ENCODE results near the gene SERPINA6.
"Not testable (repeated sequence)": the region's sequence is repeated elsewhere in the genome, so short reads cannot be mapped to it uniquely, and the experiment has no call there.

SERPINA6 gene

DNA sequence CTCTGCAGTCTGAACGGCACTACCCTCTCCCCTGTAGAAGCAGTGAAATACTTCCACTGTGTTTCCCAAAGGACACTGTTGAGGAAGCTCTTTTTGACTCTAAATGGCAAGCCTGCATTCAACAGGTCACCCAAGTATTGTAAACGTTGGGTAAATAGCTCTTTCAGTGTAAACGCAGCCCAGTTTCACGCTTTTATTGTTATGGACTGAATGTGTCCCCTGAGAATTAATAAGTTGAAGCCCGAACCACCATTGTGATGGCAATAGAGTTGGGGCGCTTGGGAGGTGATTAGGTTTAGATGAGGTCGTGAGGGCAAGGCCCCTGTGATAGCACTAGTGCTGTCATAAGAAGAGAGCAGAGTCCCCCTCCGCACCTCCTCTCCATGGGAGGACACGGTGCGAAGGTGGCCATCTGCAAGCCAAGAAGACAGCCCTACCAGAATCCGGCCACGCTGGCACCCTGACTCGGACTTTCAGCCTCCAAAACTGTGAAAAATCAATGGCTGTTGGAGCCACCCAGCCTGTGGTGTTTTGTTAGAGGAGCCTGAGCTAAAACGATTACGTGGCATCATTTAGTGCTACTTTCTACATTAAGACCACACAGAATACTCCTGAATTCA lies 31.1 kb downstream of the SERPINA6 start:
- no peak for DNase-seq

DNA sequence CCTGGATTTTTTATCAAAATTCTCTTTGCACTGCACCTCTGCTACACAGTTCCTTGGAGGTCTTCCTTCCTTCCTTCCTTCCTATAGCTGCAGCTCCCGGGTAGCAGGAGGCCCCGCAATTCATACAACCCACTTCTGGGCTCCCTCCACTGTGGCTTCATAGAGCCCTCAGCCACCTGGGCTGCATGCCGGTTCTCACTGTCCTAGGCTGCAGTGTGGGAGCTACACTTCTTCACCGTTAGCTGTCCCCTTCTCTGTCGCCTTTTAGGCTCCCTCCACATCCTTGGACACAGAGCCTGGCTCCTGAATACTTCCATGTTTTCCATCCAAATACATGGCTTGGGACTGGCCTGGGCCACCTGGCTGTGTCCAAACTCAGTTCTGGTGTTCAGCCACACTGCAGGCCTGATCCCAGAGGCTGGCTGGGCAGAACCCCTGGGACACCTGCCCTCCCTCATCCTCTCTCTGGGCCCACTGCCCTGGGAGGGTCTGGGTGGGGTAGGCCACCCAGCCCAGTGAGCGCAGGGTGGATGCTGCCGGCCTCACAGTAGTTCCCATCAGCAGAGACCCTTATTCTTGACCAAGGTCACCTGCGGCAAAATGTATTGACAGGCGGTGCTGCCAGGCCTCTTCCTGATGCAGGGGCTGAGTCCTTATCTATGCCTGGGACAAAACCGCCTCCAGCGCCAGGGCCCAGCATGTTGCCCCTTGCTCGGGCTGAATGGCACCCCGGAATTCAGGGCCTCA lies 31.8 kb downstream of the SERPINA6 start:
- DNase-seq, result no peak

DNA sequence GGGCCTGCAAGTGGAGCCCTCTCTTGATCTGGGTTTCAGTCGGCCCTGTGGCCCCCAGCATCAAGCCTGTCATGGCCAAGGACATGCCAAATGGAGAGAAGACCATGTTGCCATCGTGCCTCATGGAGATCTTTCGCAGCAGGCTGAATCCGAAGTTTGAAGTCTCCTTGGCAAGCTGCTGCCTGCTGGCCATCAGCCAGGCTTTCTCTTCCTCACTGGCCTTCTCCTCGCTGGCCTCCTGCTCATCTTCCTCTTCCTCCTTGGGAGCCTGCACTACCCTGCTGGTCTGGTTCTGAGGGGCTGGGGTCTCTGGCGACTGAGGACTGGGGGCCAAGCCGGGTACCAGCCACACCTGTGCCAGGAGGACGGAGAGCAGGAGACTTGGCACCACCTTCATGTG lies 32.9 kb downstream of the SERPINA6 start:
- no peak for DNase-seq

DNA sequence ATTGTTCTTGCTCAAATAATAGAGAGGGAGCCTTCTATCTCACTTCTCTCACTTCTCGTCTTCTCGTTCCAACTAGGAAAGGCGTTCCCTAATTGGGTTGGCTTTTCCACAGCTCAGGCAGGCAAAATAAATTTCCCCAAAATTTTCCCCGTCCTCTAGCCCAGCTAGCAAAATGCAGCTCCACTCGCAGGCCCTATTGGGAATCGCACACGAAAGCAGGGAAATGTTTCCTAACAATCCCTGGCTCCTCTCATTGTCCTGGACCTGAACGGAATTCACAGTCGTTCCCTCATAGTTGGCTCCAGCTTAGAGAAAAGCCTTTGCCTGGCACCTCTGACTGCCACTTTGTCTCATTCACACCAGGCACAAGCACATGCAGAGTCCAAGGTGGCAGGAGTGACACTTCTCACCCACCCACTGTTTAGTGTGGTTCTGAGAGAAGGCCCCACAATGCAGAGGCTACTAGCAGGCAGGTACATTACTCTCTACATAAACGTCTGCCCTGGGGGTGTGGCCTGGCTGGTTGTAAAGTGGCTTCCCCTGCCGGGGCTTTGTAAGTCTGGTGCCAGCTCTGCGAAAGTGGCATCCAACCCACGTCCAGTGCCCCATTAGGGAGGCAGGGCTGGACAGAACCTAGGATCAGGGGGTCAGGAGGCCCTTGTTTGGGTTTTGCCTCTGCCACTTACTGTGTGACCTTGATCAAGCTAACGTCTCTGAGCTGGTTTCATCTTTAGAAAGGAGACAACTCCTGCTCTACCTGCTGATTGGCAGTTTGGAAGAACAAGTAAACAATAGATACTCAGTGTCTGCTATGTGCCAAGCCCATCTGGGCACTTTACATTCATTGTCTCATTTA lies 34.3 kb downstream of the SERPINA6 start:
- no peak for DNase-seq

DNA sequence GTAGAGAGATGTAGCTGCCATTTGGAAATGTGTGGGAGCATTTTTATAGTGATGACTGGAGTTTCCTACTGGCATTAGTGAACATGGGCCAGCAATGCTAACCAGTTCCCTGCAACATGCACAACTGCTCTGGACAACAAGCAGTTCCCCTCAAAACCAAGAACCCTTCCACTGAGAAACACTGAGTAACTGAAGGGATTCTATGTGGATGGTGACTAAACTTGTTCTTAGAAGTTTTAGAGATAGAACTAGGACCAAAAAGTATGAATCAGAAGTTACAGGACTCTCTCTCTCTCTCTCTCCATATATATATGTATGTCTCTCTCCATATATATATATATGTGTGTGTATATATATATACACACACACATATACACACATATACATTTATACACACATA lies 38.0 kb downstream of the SERPINA6 start:
- no peak for DNase-seq

DNA sequence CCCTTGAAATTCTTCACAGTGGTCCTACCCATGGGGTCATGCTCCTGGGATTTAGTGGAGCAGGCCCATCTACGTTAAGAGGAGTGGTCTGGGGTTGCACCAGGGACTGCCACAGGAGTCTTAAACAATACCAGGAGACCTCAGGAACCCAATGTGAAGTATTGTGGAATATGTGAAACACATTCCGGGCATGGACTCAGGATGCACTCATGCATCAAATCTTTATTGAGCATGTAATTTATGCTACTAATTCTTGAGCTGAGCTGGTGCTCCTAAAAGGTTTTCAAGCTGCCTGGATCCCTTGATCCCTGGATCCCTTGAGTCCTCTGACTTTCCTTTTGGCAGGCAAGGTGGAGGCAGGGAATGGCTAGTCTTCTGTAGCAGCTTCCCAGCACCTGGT lies 38.9 kb downstream of the SERPINA6 start:
- no peak for DNase-seq

DNA sequence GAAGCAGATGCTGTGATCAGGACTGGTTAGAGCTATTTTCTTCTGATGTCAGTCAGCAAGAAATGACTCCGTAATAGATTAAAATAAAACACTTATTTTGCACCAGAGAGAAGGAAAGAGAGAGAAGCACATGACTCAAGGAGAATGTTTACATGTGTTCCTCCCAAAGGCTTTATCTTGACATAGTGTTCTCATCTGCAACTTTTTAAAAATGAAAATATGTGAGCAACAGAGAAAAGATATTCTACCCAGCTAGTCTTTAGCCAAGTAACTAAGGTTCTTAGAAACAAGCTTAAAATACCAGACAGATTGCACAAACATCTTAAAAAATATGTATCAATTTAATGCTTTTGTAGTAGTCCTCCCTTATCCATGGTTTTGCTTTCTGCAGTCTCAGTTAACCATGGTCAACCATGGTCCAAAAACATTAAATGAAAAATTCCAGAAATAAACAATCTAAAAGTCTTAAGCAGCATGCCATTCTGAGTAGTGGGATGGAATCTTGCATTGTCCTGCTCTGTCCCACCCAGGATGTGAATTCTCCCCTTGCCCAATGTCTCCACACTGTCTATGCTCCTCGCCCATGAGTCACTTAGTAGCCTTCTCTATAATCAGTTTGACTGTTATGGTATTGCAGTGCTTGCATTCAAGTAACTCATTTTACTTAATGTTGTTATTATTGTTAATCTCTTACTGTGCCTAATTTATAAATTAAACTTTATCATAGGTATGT lies 40.0 kb downstream of the SERPINA6 start:
- no peak for DNase-seq

DNA sequence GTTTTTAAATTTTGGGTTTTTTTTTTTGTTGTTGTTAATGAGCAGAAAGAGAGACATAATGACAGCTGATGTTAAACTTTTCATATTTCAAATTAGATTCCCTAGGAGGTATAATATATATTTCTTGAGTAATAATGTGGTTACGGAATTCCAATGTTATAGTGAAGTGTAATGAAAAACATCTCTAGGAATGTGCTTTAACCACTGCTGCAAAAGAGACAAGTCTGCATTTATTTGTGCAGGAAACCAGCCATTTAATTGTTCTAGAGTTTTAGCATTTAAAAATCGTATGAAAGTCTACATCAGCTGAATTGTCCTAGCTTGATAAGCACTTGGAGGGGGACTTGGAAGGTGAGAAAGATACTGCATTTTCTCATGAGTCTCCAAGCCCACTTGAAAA lies 44.4 kb downstream of the SERPINA6 start:
- DNase-seq, result no peak

DNA sequence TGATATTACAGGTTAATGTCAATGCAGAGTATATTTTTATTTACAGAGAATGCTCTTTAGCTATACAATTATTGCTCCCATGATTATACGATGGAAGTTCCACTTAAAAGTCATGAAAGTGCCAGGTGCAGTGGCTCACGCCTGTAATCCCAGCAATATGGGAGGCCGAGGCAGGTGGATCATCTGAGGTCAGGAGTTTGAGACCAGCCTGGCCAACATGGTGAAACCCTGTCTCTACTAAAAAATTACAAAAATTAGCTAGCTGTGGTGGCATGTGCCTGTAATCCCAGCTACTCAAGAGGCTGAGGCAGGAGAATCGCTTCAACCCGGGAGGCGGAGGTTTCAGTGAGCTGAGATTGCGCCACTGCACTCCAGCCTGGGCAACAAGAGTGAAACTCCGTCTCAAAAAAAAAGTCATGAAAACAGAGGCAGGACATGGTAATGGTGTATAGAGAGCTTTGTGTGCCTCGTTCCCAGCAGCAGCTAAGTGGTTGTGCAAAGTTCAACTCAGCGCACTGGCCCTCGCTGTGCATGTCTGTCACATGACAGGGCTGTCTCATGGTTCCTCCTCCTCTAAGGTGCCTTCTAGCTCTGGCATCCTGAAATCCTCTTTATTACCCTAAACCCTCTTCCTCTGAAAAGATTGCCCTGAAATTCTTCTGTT lies 46.1 kb downstream of the SERPINA6 start:
- not testable (repeated sequence) for DNase-seq

DNA sequence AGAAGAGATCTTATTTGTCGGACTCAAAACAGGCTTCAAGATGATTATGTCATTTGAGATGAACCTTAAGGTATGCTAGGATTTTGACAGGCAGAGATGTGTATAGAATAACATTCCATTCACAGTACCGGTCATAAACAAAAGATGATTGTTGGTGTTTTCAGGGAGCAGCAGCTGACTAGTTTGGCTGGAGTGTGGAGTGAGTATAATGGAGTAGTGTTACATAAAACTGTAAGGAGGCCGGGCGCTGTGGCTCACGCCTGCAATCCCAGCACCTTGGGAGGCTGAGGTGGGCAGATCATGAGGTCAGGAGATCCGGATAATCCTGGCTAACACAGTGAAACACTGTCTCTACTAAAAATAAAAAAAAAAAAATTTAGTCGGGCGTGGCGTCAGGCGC lies 54.0 kb downstream of the SERPINA6 start:
- no peak for DNase-seq

DNA sequence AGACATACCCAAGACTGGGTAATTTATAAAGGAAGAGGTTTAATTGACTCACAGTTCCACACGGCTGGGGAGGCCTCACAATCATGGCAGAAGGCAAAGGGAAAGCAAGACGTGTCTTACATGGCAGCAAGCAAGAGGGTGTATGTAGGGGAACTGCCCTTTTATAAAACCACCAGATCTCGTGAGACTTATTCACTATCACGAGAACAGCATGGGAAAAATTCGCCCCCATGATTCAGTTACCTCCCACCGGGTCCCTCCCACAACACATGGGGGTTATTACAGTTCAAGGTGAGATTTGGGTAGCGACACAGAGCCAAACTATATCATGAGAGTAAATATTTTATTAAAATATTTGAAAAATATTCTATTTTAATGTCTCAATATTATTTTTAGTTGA lies 54.6 kb downstream of the SERPINA6 start:
- DNase-seq, result not testable (repeated sequence)

DNA sequence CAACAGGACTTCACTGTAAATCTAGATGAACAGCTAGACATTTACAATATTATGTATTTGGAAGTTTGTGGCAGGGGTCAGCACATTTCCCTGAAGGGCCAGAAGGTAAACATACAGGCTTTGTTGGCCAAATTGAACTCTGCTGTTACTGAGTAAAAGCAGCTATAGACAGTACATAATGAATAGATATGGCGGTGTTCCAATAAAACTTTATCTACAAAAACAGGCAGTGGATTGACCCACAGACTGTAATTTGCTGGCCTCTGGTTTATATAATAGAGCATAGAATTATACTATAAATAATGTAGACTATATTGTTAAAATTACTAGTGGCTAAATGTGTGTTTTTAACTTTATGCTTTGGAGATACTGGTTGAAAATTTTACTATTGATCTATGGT lies 55.8 kb downstream of the SERPINA6 start:
- no peak for DNase-seq

DNA sequence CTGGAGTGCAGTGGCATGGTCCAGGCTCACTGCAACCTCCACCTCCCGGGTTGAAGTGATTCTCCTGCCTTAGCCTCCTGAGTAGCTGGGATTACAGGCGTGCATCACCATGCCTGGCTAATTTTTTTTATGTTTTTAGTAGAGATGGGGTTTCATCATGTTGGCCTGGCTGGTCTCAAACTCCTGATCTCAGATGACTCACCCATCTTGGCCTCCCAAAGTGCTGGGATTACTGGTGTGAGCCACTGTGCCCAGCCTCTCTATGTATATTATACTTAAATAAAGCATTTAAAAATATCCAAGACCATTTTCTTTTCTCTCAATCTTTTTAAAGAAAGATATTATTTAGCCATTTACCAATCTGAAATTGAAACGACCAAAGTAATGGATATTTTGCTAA lies 58.9 kb downstream of the SERPINA6 start:
- DNase-seq, result not testable (repeated sequence)
